Measurements from ENCODE around the gene POLR3K.
"Not testable (repeated sequence)": the region's sequence is repeated elsewhere in the genome, so short reads cannot be mapped to it uniquely, and the experiment has no call there.

POLR3K gene

DNA sequence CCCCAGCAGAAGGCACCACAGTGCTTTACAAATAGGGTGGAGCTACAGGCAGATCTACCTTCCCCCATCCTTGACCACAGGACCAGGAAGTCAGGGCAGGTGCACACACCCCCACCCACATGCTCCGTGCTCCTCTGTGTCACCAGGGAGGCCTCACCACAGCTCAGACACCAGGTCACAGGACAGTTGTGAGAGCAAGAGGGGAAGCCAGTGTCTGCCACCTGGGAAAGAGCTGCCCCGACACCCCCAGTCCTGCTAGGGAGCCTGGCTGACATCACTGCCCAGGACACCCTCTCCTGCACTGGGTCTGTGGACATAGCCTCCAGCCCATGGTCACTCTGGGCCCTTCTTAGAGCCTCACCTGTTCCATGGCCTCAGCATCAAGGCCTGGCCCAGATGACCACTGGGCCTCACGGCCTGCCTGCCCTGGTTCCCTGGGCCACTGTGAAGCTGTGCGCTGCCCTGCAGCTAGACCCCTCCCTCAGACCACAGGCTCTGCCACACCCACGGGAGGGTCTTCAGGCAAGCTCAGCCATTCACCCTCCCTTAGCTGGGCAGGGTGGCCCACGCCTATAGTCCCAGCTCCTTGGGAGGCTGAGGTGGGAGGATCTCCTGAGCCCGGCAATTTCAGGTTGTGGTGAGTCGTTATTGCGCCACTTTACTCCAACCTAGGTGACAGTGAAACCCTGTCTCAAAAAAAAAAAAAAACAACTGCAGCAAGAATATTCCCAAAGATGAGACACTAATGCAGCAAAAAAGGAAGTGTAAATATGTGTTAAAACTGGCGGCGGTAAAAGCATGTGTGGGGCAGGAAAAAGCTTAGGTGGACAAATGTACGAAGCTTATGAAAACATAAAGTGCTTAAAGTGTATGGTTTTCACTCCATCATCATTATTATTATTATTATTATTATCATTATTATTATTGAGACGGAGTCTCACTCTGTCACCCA lies 14.2 kb downstream of the POLR3K start:
- H3K27ac Mint-ChIP-seq, result peak overlapping the region; percentile 79 to 84
- H3K36me3 Mint-ChIP-seq (ENCODE audit: insufficient read depth), result peaks cover 14% of the 10 kb centered on the region
- peak; percentile 97 for ATAC-seq (replicated peaks)
- peak overlapping the region in 1 of 2 donors; percentile 44 for H3K4me3 Mint-ChIP-seq
- H3K27me3 Mint-ChIP-seq, result no peaks in the 10 kb centered on the region
- H3K4me1 Mint-ChIP-seq (ENCODE audit: low read depth in 2 of 2), result peaks cover 32 to 35% of the 10 kb centered on the region in 2 donors
- no peaks in the 10 kb centered on the region for H3K9me3 Mint-ChIP-seq
- peak; percentile 49 to 56 (median 51) for DNase-seq

DNA sequence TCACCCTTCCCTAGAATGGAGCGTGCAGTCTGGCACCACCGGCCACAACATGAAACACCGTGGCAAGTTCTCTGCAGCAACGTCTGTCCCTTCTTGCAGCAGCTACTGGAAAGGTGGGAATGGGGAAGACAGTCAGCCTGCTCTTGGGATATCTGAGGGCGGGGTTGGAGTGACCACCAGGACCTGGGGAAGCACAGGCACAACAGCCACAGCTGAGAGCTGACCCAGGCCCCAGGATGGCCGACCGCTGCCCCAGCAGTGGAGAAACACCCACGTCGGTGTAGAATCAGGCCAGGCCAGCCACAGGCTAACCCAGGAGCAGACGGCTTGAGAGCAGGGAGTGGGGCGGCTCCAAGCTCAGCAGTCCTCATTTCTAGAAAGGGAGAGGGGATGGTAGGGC lies 15.2 kb downstream of the POLR3K start:
- H3K27me3 Mint-ChIP-seq; H3K9me3 Mint-ChIP-seq; ATAC-seq (replicated peaks); H3K36me3 Mint-ChIP-seq (ENCODE audit: insufficient read depth); DNase-seq; H3K4me3 Mint-ChIP-seq: not testable (repeated sequence)
- H3K27ac Mint-ChIP-seq, result peak overlapping the region; percentile 49 to 84
- H3K4me1 Mint-ChIP-seq (ENCODE audit: low read depth in 2 of 2), result peaks cover 29 to 32% of the 10 kb centered on the region in 2 donors

DNA sequence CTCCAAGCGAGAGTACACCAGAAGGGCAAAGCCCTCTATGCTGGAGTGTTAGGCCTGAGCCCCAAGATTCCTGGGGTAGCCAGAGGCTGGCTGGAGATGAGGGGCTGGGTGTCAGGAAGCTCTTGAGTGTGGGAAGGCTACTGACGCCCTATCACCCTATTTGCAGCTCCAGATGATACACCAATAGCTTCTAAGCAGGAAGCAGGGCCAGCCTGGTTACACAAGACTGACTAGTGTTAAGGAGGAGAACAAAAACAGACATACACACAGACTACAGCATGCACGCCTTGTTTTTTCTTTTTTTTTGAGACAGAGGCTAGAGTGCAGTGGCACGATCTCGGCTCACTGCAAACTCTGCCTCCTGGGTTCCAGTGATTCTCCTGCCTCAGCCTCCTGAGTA lies 15.9 kb downstream of the POLR3K start:
- no peak overlapping the region for H3K4me3 Mint-ChIP-seq
- H3K27me3 Mint-ChIP-seq, result no peaks in the 10 kb centered on the region
- H3K36me3 Mint-ChIP-seq (ENCODE audit: insufficient read depth), result peaks cover 5% of the 10 kb centered on the region
- H3K4me1 Mint-ChIP-seq (ENCODE audit: low read depth in 2 of 2), result peaks cover 26 to 28% of the 10 kb centered on the region in 2 donors
- no peak for ATAC-seq (replicated peaks)
- no peak overlapping the region for H3K27ac Mint-ChIP-seq
- DNase-seq, result no peak
- no peaks in the 10 kb centered on the region for H3K9me3 Mint-ChIP-seq

DNA sequence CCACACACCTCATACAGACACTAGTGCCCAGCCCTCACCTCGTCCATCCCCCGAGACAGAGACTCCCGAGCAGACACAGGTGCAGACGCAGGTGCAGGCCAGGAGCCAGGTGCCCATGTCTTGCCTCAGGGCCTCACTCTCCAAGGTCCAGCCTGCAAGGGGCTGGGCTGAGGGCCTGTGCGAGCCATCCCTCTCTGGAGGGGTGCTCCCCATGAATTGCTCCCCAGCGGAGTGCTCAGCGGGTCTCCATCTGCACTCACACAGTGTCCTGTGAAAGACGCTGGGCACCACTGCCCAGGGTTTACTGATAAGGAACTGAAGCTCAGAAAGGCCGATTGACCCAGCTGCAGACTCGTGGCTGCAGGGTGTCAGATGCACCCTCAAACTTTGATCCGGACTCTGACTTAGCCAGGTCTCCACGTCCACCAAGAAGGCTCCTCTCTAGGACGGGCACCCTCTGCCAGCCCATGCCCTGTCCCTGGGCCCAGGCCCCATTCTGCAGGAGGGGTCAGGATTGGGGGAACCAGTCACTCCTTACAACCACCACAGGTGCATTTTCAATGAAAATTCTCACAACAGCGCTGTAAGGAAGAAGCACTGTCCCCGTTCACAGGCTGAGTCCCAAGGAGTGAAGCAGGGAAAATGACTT lies 16.9 kb downstream of the POLR3K start:
- Mint-ChIP-seq H3K36me3 (ENCODE audit: insufficient read depth) (peaks cover 5% of the 10 kb centered on the region), H3K27ac (peak overlapping the region in 1 of 2 donors; percentile 69), H3K9me3 (no peaks in the 10 kb centered on the region), H3K27me3 (no peaks in the 10 kb centered on the region), H3K4me1 (ENCODE audit: low read depth in 2 of 2) (peaks cover 17 to 20% of the 10 kb centered on the region in 2 donors), H3K4me3 (no peak overlapping the region)
- DNase-seq, result peak in 1 of 3 experiments; percentile 0
- ATAC-seq (replicated peaks), result no peak

DNA sequence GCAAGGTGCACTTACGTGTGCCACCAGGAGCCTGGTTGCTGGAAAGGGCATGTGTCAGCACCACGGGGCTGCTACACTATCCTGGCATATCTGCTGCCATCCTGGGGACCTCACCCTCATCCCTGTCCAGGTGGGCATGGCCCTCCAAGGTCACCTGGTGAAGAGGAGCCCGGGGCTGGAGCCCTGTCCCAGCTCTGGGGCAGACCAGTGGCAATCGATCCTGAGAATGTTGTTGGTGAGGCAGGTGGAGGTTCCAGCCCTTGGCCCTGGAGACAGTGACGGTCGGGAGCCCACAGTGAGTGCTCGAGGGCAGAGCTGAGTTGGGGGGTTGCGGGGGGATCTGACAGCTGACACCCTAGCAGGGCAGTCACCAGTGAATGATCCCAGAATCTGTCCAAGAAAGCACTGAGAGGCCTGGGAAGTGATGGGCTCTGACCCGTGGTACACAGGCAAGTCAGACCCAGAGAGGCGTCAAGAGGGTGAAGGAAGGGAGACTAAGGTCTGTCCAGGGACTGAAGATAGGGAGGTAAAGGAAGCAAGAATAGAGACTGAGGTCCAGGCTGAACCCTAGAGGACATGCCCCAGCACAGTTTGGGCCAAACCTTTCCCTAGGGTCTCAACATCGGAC lies 17.6 kb downstream of the POLR3K start:
- no peaks in the 10 kb centered on the region for H3K9me3 Mint-ChIP-seq
- H3K27ac Mint-ChIP-seq, result peak overlapping the region in 1 of 2 donors; percentile 3
- no peaks in the 10 kb centered on the region for H3K27me3 Mint-ChIP-seq

DNA sequence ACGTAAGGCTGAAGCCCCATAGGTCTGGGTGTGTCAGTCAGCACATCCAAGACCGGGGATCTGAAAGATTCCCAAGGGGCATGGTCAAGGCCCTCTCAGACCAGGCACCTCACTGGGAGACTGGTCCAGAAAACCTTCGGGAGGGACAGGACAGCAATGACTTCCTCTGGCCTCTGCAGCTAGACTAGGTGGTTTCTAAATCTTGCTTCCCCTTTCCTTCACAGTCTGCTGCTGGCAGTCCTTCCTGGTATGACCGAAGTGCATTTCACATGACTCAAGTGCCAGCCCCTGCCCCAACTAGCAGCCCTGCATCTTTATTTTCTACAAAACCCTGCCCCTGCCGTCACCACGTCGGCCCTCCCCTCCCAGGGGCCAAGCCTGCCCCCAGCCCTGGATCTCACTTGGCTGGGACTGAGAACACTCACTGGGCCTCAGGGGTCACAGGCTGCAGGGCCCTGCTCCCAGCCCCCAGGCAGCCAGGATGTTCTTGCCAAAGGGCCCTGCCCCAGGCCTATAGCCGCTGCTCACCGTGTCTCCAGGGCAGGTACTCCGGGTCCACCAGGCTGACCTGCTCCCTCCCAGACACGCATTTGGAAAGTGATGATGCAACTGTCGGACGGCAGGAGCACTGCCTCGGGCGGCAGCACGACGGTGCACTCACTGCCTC lies 18.3 kb downstream of the POLR3K start:
- H3K27me3 Mint-ChIP-seq, result no peaks in the 10 kb centered on the region
- peak overlapping the region in 1 of 2 donors; percentile 11 for H3K4me3 Mint-ChIP-seq
- peaks cover 5% of the 10 kb centered on the region for H3K36me3 Mint-ChIP-seq (ENCODE audit: insufficient read depth)
- H3K27ac Mint-ChIP-seq, result peak overlapping the region in 1 of 2 donors; percentile 3
- peak in 1 of 3 experiments; percentile 0 for DNase-seq
- ATAC-seq (replicated peaks), result no peak
- H3K4me1 Mint-ChIP-seq (ENCODE audit: low read depth in 2 of 2), result peaks cover 17 to 20% of the 10 kb centered on the region in 2 donors
- H3K9me3 Mint-ChIP-seq, result no peaks in the 10 kb centered on the region

More for the DNA sequence above, 17.6 kb downstream of the POLR3K start:
- DNase-seq (no peak), ATAC-seq (replicated peaks) (no peak)
- H3K4me1 Mint-ChIP-seq (ENCODE audit: low read depth in 2 of 2), result peaks cover 17 to 20% of the 10 kb centered on the region in 2 donors
- peaks cover 5% of the 10 kb centered on the region for H3K36me3 Mint-ChIP-seq (ENCODE audit: insufficient read depth)
- no peak overlapping the region for H3K4me3 Mint-ChIP-seq

DNA sequence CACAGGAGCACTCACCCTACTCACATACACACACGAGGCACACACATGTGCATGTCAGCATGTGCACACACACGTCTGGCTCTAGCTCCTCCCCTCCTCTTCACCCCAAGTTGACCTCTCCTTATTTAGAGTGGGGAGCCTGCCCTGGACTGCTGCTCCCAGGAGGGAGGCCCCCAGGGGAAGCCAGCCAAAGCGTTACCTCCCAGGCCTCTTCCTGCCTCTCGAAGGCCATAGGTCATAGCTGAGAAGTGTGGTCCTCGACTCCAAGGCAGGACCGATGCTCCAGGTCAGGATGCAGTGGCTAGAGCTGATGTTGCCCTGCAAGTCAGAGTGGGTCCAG lies 18.8 kb downstream of the POLR3K start:
- DNase-seq, result peak in 1 of 3 experiments; percentile 0
- H3K27ac Mint-ChIP-seq, result peak overlapping the region in 1 of 2 donors; percentile 3
- H3K36me3 Mint-ChIP-seq (ENCODE audit: insufficient read depth), result peaks cover 5% of the 10 kb centered on the region
- no peaks in the 10 kb centered on the region for H3K9me3 Mint-ChIP-seq
- no peak for ATAC-seq (replicated peaks)
- no peaks in the 10 kb centered on the region for H3K27me3 Mint-ChIP-seq
- H3K4me1 Mint-ChIP-seq (ENCODE audit: low read depth in 2 of 2), result peaks cover 17 to 20% of the 10 kb centered on the region in 2 donors
- H3K4me3 Mint-ChIP-seq, result peak overlapping the region in 1 of 2 donors; percentile 11

DNA sequence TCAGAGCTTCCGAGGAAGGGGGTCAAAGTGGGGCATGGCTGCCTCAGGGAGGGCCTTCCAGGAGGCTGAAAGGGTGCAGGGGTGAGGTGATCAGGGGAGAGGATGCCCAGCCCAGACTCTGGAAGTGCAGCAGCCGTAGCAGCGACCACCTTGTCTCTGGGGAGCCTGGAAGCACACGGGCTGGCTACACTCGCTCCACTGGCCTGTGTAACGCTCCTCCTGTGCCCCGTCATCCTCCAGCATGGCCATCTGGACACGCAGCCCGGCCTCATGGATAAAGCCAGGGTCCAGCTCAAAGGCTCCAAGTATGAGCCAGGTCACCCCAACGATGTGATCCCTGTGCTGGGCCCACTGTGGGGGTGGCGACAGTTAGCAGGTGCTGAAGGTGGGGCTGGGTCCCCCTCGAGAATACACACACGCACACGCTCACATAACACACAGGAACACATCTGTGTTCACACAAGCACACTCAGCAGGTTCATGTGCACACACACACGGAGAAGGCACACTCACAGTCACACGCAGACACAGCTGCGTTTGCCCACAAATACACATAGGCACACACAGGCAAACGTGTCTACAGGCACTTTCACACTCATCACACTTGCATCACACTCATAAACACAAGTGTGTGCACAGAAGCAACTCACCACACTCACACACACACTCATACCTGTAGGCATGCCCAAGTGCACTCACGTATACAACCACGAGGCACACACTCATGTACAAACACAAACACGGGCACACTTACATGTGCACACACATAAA lies 19.3 kb downstream of the POLR3K start:
- no peaks in the 10 kb centered on the region for H3K27me3 Mint-ChIP-seq
- H3K9me3 Mint-ChIP-seq, result no peaks in the 10 kb centered on the region
- DNase-seq (no peak), ATAC-seq (replicated peaks) (no peak)
- peaks cover 12 to 15% of the 10 kb centered on the region in 2 donors for H3K4me1 Mint-ChIP-seq (ENCODE audit: low read depth in 2 of 2)
- H3K36me3 Mint-ChIP-seq (ENCODE audit: insufficient read depth), result peaks cover under 1% of the 10 kb centered on the region
- no peak overlapping the region for H3K27ac Mint-ChIP-seq
- H3K4me3 Mint-ChIP-seq, result no peak overlapping the region

DNA sequence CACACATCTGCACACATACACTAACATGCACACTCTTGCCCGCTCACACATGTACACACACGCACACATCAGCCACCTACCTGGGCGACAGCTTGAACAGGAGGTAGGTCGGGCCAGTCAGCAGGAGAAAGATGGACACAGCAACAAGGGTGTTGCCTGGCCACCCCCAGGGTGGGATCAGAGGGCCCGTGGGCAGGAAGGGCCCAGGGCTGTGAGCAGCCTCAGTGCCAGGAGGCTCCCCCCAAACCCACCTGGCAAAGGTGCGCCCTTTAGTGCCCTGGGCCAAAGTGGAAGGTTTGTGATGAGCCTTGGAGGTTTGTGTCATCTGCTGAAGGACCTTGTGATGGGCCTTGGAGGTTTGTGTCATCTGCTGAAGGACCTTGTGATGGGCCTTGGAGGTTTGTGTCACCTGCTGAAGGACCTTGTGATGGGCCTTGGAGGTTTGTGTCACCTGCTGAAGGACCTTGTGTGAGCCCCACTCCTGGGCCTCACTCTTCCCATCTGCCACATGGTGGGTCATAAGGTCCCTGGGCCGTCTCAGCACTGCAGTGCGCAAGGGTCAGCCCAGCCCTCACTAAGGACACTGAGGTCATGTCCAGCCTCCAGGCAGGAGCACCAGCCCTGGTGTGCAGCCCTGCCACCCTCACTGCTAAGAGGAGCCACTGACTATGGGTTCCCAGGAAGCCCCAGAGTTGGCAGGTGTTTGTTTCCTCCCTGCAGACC lies 20.1 kb downstream of the POLR3K start:
- not testable (repeated sequence) for H3K4me1 Mint-ChIP-seq (ENCODE audit: low read depth in 2 of 2); H3K36me3 Mint-ChIP-seq (ENCODE audit: insufficient read depth); H3K27ac Mint-ChIP-seq; ATAC-seq (replicated peaks); H3K4me3 Mint-ChIP-seq; H3K9me3 Mint-ChIP-seq; H3K27me3 Mint-ChIP-seq
- peak in 1 of 3 experiments; percentile 0 for DNase-seq

DNA sequence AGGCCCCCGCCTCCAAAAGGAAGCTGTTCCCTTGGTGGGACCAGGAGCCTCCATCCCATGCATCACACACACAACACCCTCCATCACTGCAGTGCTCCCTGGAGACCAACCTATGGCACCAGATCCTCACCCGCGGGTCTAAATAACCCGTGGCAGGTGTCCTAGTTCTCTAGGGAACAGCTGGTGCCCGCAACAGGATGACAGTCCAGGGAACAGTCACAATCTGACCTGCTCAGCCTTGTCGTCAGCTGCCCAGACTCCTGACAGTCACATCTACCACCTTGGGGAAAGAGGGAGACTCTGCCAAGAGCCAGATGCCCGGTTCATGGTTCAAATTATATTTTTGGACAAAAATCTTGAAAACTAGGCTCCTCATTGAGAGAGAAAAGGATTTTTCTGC lies 22.8 kb downstream of the POLR3K start:
- not testable (repeated sequence) for H3K4me3 Mint-ChIP-seq; H3K36me3 Mint-ChIP-seq (ENCODE audit: insufficient read depth); ATAC-seq (replicated peaks); DNase-seq; H3K4me1 Mint-ChIP-seq (ENCODE audit: low read depth in 2 of 2); H3K9me3 Mint-ChIP-seq; H3K27me3 Mint-ChIP-seq; H3K27ac Mint-ChIP-seq

DNA sequence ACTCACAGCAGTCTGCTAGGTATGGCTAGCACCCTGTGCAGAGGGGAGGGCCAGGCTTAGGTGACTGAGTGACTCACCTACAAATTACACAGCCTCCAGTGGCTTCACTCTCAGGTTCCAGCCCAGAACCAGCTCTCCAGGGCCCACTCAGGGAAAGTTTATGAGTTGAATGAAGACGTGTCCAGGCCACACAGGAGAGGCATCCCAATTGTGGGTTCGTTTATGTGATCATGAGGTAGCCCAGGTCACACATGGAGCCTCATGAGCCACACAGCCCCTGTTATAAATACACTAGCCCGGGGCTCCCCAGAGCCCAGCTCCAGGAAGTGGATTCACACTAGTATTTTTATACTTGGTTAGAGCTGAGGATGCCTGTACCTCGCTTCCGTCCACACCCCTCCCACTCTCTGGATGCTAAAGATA lies 27.5 kb downstream of the POLR3K start:
- not testable (repeated sequence) for H3K27ac Mint-ChIP-seq; H3K27me3 Mint-ChIP-seq; H3K9me3 Mint-ChIP-seq; H3K36me3 Mint-ChIP-seq (ENCODE audit: insufficient read depth); H3K4me3 Mint-ChIP-seq; H3K4me1 Mint-ChIP-seq (ENCODE audit: low read depth in 2 of 2)
- ATAC-seq (replicated peaks), result peak; percentile 61
- DNase-seq, result peak in 1 of 3 experiments; percentile 0

DNA sequence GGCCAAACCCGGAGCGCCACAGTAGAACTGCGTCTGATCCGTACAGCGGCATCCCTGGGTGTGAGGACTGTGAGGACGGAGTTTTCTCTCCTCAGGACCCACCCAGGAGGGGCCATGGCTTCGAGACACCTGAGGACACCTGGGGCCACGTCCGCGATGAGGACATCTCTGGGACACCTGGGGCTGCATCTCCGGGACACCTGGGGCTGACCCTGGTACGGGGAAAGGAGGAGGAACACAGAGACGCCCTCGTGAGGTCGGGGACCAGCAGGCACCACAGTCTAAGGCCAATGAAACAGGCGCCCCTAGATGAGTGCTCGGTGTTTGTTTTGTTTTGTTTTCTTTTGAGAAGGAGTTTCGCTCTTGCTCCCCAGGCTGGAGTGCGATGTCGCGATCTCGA lies 29.3 kb downstream of the POLR3K start:
- H3K4me3 Mint-ChIP-seq; H3K36me3 Mint-ChIP-seq (ENCODE audit: insufficient read depth); ATAC-seq (replicated peaks); H3K27ac Mint-ChIP-seq; H3K4me1 Mint-ChIP-seq (ENCODE audit: low read depth in 2 of 2); H3K27me3 Mint-ChIP-seq; H3K9me3 Mint-ChIP-seq: not testable (repeated sequence)
- DNase-seq, result peak in 1 of 3 experiments; percentile 0

All from effector memory CD8-positive, alpha-beta T cell (primary cell).